ENCODE results near the gene TM9SF4.

Gene TM9SF4

DNA sequence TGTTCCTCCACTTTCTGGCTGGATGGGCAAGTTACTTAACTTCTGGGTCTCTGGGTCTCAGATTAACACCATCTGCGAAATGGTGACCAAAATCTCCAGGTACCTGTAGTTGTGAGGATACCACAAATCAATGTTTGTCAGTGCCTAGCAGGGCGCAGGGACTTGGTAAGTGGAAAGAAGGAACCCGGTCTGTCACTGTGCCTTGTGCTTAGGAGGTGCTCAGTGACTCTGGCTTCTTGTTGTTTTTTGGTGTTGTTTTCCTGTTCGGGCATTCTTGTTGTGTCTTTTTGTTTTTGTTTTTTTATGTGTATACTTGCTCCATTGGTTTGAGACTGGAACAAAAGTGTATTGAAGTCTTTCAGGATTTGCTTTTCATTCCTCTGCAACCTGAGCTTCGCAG is 17.8 kb downstream of the TM9SF4 start:
- no peak for DNase-seq (ENCODE audit: low spot score)

- DNase-seq (ENCODE audit: low spot score): no peak
Observed at GRCh38 chr20:32128167-32128566, 18.7 kb downstream of the TM9SF4 start.

DNA sequence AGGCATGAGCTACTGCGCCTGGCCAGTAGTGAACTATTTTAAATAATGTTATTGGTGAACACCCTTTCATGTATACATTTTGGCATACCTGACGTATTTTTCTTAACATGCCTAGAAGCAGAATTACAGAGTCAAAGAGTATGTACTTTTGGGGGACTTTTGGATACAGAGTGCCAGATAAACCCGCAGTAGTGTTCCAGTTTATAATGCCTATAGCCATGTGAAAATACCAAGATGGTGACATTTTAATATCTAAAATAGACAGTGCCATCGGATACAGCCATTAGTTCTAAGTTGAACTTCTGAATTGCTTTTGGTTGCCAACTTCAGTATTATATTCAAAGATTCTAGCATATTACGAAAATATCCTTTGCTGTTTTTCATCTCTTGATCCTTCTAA is 20.3 kb downstream of the TM9SF4 start:
- DNase-seq (ENCODE audit: low spot score): no peak

DNA sequence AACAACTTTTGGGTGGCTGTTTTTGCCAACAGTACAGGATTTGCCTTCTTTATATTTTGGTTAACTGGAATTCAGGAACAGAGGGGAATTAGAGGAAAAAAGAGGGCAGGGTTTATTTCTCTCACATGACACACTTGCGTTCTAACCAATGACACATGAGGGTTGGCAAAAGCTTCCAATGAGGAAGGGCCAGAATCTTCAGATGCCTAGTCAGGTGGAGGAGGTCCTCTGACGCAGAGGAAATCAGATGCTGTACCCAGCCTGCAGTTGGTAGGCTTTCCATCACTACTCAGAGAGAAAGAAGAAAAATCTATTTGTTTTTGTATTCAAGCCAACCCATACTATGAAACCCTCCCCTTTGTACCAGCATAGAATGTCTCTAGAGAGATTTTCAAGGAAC is 20.8 kb downstream of the TM9SF4 start:
- DNase-seq (ENCODE audit: low spot score): no peak

DNA sequence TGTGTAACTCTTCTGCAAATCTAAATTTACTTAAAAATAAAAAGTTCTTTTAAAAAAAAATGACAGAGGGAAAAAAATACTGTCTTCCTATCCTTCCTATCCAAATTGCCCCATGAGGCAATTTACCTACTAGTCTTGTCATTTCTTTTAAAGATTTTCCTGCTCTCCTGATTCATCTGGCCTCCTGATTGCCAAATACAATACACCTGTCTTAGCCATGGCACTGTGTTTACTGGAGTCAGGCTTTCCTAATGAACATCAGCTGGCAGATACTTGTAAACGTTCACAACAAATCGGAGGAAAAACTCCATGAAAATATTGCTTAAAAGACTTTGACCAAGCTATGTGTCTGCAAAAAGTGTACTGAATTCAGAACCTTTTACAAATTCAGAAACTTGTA is 21.5 kb downstream of the TM9SF4 start:
- DNase-seq (ENCODE audit: low spot score): no peak

DNA sequence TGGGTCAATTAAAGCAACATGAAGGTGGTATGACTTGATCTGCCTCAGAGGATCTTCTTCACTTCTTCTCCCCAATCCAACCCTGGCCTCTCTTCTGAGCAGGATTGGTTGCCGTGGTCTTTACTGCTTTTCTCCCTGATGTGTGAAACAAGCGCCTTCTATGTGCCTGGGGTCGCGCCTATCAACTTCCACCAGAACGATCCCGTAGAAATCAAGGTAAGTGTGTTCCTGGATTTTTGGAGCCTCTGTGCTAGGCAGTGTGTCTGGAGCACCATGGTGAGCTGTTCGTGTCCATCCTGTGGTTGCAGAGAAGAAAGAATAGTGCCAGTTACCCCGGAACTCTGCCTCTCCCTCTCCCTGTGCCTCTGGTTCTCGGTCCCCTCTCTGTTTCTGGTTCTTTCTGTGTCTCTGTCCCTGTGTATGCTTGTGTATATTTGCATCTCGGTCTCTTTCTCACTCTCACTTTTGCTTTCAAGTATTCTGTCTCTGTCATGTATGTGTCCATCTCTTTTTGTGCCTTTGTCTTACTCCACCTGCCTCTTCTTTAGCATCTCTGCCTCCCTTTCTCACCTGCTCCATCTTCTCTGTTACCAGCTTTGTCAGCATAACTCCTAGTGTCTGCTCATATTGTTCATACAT is 23.5 kb downstream of the TM9SF4 start:
- DNase-seq (ENCODE audit: low spot score): no peak

GRCh38 chr20:32134026-32134425 is 24.5 kb downstream of the TM9SF4 start:
- no peak for DNase-seq (ENCODE audit: low spot score)

DNA sequence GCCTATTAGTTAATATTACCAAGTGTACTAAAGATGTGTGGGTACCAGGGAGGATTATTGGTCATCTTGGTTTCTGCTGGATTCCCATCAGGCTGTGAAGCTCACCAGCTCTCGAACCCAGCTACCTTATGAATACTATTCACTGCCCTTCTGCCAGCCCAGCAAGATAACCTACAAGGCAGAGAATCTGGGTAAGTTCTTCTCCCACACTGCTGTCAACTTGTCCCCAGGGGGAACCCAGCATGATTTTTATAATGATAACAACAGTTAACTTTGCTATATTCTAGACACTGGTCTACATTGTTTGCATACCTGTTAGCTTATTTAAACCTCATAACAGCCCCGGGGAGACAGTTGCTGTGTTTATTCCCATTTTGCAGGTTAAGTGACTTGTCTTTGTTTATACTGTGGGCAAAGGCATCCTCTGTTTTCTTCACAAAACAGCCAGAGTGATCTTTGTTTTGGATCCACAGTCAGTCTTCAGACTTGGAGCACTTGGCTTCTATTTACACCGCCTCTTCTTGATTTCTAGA is 26.5 kb downstream of the TM9SF4 start:
- no peak for DNase-seq (ENCODE audit: low spot score)

DNA sequence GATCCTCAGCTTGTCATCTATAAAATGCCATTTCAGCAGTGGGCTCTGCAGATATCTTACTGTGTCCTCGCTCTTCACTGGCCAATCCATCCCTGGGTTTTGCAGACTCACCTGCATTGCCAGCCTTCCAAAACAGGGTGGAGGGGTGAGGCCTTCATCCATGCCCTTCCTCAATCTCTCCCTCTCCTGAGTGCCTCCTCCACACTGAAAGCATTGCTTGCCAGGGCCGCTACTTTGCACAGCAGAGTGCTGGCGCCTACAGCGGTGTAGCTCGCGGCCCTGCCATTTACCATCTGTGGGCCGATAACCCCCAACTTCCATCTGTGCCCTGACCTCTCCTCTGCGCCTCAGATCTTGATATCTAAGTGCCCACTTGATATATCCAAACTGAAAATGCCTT is 29.4 kb downstream of the TM9SF4 start:
- no peak for DNase-seq (ENCODE audit: low spot score)

DNA sequence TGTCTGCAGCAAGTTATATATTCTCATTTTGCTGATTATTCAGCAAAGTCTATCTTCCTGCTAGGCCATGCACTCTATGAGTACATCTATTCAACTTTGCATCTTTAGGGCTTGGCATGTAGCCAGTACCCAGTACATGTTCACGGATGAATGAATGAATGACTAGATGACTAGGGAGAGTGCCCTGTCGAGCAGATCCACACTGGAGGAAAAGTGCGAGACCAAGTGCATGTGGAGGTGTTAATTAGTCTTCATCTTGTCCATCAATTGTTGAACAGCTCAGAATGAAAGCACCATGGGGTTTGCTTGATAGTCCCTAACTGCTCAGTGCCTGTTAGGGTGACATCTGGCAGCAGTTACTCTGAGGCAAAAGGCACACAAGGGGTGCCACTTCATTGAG is 30.4 kb downstream of the TM9SF4 start:
- DNase-seq (ENCODE audit: low spot score): no peak

GRCh38 chr20:32140603-32141002 is 31.1 kb downstream of the TM9SF4 start:
- no peak for DNase-seq (ENCODE audit: low spot score)

- DNase-seq (ENCODE audit: low spot score): no peak
Observed at GRCh38 chr20:32141465-32141980, 32.0 kb downstream of the TM9SF4 start.

DNA sequence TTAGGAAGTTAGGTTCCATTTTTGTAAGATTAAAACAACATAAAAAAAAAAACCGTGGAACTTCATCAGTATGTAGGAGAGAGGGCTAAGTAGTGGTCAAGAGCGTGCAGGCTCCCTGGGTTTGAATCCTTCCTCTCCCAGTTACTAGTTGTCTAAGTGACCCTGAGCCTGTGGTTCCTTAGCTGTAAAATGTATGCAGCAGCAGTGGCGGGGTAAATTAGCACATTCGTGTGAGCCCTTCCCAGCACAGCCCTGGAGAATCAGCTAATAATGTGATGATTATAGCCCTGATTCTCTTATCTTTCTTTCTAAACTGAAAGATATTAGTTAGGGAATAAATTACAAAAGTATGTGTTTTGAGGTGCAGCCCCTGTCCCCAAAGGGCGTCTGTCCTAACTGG is 32.6 kb downstream of the TM9SF4 start:
- DNase-seq (ENCODE audit: low spot score): no peak

- DNase-seq (ENCODE audit: low spot score): no peak
Observed at GRCh38 chr20:32142991-32143390, 33.5 kb downstream of the TM9SF4 start.

DNA sequence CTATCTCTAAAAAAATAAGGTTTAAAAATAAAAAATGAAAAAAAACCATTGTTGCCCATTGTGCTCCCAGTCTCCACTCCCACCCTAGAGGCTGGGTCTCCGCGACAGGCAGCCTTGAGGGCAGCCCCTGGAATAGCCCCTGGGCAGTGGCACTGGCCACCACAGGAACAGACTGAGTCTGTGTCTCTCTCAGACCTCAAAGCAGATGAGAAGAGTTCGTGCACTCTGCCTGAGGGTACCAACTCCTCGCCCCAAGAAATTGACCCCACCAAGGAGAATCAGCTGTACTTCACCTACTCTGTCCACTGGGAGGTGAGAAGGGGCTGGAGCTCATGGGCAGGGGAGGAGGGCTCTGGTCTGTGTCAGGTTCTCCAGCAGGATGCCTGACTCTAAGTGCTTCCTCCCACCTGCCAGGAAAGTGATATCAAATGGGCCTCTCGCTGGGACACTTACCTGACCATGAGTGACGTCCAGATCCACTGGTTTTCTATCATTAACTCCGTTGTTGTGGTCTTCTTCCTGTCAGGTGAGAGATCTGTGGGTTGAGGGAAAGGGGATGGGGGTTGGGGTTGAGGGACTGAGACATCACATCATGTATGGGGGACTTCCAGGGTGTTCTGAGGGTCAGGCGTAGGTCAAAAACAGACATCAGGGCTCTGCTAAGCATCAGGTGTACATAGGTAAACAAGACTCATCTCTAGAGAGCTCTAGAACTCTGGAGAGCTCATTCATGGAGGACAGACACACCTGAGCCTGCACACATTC is 35.6 kb downstream of the TM9SF4 start:
- no peak for DNase-seq (ENCODE audit: low spot score)

DNA sequence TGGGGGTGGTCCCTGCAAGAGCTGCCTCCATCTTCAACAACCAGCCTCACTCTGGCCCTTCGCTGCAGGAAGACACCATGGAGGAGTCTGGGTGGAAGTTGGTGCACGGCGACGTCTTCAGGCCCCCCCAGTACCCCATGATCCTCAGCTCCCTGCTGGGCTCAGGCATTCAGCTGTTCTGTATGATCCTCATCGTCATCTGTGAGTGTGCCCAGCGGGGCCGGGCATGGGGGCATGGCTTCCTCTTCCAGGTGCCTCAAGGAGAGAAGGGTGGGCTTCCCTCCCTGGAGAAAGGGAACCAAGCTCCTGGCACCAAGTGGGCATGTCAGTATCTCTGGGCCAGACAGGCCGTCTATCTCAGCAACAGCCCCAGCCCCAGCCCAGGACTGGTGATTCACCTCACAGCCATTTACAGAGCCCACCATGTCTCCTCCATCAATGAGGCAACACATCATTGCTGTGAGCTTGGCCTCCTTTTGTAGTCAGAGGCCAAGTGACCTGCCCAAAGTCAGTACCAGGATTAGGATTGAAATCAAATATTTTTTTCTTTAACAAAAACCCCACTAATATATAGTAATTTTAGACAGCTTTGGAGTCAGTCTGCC is 40.2 kb downstream of the TM9SF4 start:
- no peak for DNase-seq (ENCODE audit: low spot score)

- DNase-seq (ENCODE audit: low spot score): no peak
Observed at GRCh38 chr20:32150291-32150848, 40.9 kb downstream of the TM9SF4 start.

- DNase-seq (ENCODE audit: low spot score): no peak
Observed at GRCh38 chr20:32152421-32153155, 43.1 kb downstream of the TM9SF4 start.

DNA sequence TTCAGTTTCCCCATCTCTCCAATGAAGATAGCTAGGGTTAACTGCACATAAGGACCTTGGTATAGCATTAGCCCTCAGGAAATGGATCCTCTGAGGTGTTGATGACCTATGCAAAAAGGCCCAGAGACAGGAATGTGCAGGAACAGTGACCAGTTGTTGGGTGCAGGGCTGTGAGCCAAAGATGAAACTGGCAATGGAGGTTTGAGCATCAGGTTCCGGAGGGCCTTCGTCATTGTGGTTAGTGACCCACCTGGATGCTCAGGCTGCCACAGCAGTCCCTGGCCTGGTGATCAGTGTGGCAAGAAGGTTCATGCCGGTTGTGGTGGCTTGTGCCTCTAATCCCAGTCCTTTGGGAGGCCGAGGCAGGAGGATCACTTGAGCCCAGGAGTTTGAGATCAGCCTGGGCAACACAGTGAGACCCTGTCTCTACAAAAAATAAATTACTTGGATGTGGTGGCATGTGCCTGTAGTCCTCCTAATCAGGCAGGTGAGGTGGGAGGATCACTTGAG is 43.7 kb downstream of the TM9SF4 start:
- no peak for DNase-seq (ENCODE audit: low spot score)

- no peak for DNase-seq (ENCODE audit: low spot score)
Observed at GRCh38 chr20:32153771-32154170, 44.3 kb downstream of the TM9SF4 start.

Measured in LoVo (cell line).